Measurements from ENCODE around the gene DCHS2. TPM values are rescaled to one million over a fixed set of nuclear protein-coding genes. Genes with fewer than 3 reads are reported as not detected.

DCHS2 gene
- total and polyA plus RNA-seq, 2 experiments from 2014 or later: 0.21 to 7.6 TPM

GRCh38 chr4:154529728-154530519 is 38.3 kb upstream of the DCHS2 start (continued):
- TF ChIP-seq ZNF462 (CRISPR knock-in tag; IDR thresholded peaks at IDR 0.05): no peak
- TF ChIP-seq EZH2phosphoT487 (IDR thresholded peaks at IDR 0.05; ENCODE audit: unreplicated experiment): no peak
- TF ChIP-seq POLR2AphosphoS5 (IDR thresholded peaks at IDR 0.05; ENCODE audit: low read depth): no peak
- no peak for TF ChIP-seq ETS1 (IDR thresholded peaks at IDR 0.05)

- no peak for DNase-seq (ENCODE audit: low spot score)
- Mint-ChIP-seq H3K36me3 (ENCODE audit: low read depth) (no peaks in the 10 kb centered on the region), H3K27me3 (ENCODE audit: insufficient read depth, low read depth, poor library complexity) (peaks cover 2% of the 10 kb centered on the region), H3K4me3 (no peak overlapping the region), H3K9me3 (no peaks in the 10 kb centered on the region), H3K27ac (no peak overlapping the region), H3K4me1 (peaks cover 13% of the 10 kb centered on the region)
- no peaks in the 10 kb centered on the region for H3F3A ChIP-seq (replicated peaks; ENCODE audit: low read depth)
- no peak for ATAC-seq
- H3K4me1 ChIP-seq (ENCODE audit: insufficient read depth): no peaks in the 10 kb centered on the region
- no peaks in the 10 kb centered on the region for H3K79me2 ChIP-seq (replicated peaks; ENCODE audit: insufficient read depth)
- no peak overlapping the region for H3K4me3 ChIP-seq
- no peak overlapping the region for H3K4me2 ChIP-seq
- no peaks in the 10 kb centered on the region for H3K36me3 ChIP-seq (ENCODE audit: insufficient read depth)
- no peak overlapping the region for H3K27ac ChIP-seq (ENCODE audit: low read depth)
- H4K20me1 ChIP-seq (replicated peaks; ENCODE audit: insufficient read depth): no peaks in the 10 kb centered on the region
- no peaks in the 10 kb centered on the region for H3K9me2 ChIP-seq (ENCODE audit: insufficient read depth)
- H3K27me3 ChIP-seq (ENCODE audit: insufficient read depth): no peaks in the 10 kb centered on the region
- no peak overlapping the region for H2AFZ ChIP-seq
- TF ChIP-seq NANOG (IDR thresholded peaks at IDR 0.05; ENCODE audit: borderline replicate concordance): no peak
- TF ChIP-seq EZH2 (IDR thresholded peaks at IDR 0.05; ENCODE audit: low read depth, unreplicated experiment): no peak
- TF ChIP-seq REST (IDR thresholded peaks at IDR 0.05; ENCODE audit: unreplicated experiment): no peak
- no peak for TF ChIP-seq JUNB (IDR thresholded peaks at IDR 0.05; ENCODE audit: unreplicated experiment)
- TF ChIP-seq CTCF (conservative IDR thresholded peaks at IDR 0.05; ENCODE audit: low read depth in 2 of 2): no peak
- no peak for TF ChIP-seq ETS1 (IDR thresholded peaks at IDR 0.05)
These were observed 37.3 kb upstream of the DCHS2 start for GRCh38 chr4:154528869-154529268.

Measured in GM23338 (cell line).